ENCODE data around the gene SLC34A1. TPM values are rescaled to one million over a fixed set of nuclear protein-coding genes. Genes with fewer than 3 reads are reported as not detected.

The SLC34A1 gene
- total RNA-seq, 1 donor from 2014 or later: not detected

- no peak for DNase-seq (ENCODE audit: low spot score)
Measured at GRCh38 chr5:177446200-177447065, 62.2 kb downstream of the SLC34A1 start, which contains the start of gene PRR7. TSS of gene PRR7 (plus strand) at chr5:177446814. CDS start at chr5:177455068, 8,254 bp downstream.

GRCh38 chr5:177447066-177447610 is 62.9 kb downstream of the SLC34A1 start:
- DNase-seq (ENCODE audit: low spot score): no peak

- no peak for DNase-seq (ENCODE audit: low spot score)
Measured at GRCh38 chr5:177447611-177448243, 63.5 kb downstream of the SLC34A1 start.

Other genes with a start within 250 kb of the SLC34A1 start
- 14.9 TPM for gene RAB24, start 80.7 kb upstream of the SLC34A1 start, total RNA-seq
- gene PRELID1, start 80.6 kb upstream of the SLC34A1 start, total RNA-seq: 121 TPM
- 7.8 TPM for gene MXD3, start 72.5 kb upstream of the SLC34A1 start, total RNA-seq
- 129 TPM for gene LMAN2, start 32.8 kb upstream of the SLC34A1 start, total RNA-seq
- gene RGS14, start 26.5 kb upstream of the SLC34A1 start, total RNA-seq: 17.3 TPM
- not detected for gene PFN3, start 16.2 kb downstream of the SLC34A1 start, total RNA-seq
- 1.3 TPM for gene F12, start 25.1 kb downstream of the SLC34A1 start, total RNA-seq
- 30.8 TPM for gene GRK6, start 42.2 kb downstream of the SLC34A1 start, total RNA-seq
- gene PRR7, start 62.4 kb downstream of the SLC34A1 start, total RNA-seq: 2.6 TPM
- 41.5 TPM for gene DBN1, start 89.2 kb downstream of the SLC34A1 start, total RNA-seq
- gene PDLIM7, start 113.2 kb downstream of the SLC34A1 start, total RNA-seq: 218 TPM
- gene DOK3, start 125.4 kb downstream of the SLC34A1 start, total RNA-seq: 7.9 TPM
- gene DDX41, start 132.5 kb downstream of the SLC34A1 start, total RNA-seq: 89.1 TPM
- 76.0 TPM for gene FAM193B, start 170.1 kb downstream of the SLC34A1 start, total RNA-seq
- gene TMED9, start 207.8 kb downstream of the SLC34A1 start, total RNA-seq: 137 TPM
- gene B4GALT7, start 215.7 kb downstream of the SLC34A1 start, total RNA-seq: 45.7 TPM